Umbilical cord (tissue), 2 donors: ENCODE data around the gene CPO. TPM values are rescaled to one million over a fixed set of nuclear protein-coding genes. Genes with fewer than 3 reads are reported as not detected.
"Not testable (repeated sequence)": the region's sequence is repeated elsewhere in the genome, so short reads cannot be mapped to it uniquely, and the experiment has no call there.

Experiments
- DNase-seq: peaks from one replicate; pipeline ENCODE4 v3.0.0-alpha.2; 2015; ENCODE audit warnings: low spot score
- total RNA-seq: library from RNA; depleted of rRNA; stranded (reverse); fragments of >200 nt; gene quantifications from one replicate; pipeline ENCODE4 v1.2.3, GENCODE V29; 2014; ENCODE audit warnings: low replicate concordance; ENCODE audit not compliant: insufficient read depth

CPO gene, protein sequence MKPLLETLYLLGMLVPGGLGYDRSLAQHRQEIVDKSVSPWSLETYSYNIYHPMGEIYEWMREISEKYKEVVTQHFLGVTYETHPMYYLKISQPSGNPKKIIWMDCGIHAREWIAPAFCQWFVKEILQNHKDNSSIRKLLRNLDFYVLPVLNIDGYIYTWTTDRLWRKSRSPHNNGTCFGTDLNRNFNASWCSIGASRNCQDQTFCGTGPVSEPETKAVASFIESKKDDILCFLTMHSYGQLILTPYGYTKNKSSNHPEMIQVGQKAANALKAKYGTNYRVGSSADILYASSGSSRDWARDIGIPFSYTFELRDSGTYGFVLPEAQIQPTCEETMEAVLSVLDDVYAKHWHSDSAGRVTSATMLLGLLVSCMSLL
- not detected for total RNA-seq

DNA sequence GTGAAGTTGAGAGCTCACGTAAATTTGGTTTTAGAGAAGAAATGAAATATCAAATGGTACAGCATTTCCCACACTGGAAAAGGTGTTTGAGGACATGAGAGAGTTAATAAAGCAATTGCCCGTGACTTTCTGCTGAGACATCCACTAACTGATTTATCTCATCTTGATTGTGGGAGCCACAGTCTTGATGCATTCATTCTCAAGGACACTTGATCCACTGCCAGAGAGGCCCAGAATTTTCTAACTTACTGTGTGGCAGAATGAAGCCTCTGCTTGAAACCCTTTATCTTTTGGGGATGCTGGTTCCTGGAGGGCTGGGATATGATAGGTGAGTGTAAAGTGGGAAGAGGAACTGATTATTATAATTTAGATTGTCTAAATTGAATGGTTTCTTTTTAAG lies at the start of gene CPO:
TSS of gene CPO (plus strand) at position 179 of the 400 bp plus-strand sequence. CDS start at position 261, 82 bp downstream.
- no peak for DNase-seq

- DNase-seq: no peak
Measured at GRCh38 chr2:206890179-206890578, 49.1 kb upstream of the CPO start.

GRCh38 chr2:206890926-206891325 lies 48.4 kb upstream of the CPO start:
- DNase-seq: no peak

DNA sequence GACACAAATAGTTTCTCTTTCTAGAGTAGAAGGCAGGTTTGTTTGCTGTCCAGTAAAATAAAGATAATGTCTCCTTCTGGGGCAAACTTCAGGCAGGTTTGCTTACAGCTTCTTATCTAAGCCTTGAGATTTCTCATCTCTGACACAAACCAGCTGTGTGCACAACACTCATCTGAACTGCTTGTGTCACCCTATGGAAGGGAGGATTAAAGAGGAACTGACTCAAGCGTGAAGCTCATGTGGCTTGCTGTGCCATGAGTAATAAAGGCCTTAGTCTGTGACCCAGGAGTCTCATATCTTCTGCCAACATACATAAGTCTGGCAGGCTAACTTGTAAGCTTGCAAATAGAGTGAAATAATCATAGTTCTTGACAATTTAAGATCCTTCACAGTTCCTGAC lies 24.2 kb upstream of the CPO start:
- peak; percentile 86 for DNase-seq

GRCh38 chr2:206918263-206918662 lies 21.1 kb upstream of the CPO start:
- DNase-seq: no peak

DNA sequence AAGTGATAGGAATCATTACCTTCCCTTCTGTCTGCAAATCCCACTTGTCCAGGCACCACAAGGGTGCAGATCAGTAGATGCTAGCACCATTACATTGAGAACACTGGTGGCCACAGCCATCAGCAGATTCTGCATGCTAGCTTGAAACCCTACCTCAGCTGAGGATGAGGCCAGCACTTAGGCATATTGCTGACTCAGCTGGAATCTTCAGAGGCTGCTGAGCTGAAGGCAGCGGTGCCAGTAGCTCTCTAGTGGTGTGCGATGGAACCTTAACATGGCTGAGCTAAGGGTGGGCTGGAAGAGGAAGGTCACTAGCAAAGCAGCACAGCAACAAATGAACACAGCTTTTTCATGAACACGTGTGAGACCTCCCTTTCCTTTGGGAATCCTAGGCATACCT lies 19.0 kb upstream of the CPO start:
- no peak for DNase-seq

- DNase-seq: no peak
Measured at GRCh38 chr2:206920951-206921350, 18.4 kb upstream of the CPO start.

GRCh38 chr2:206921529-206921928 lies 17.8 kb upstream of the CPO start:
- no peak for DNase-seq

GRCh38 chr2:206935991-206936842 lies 3.1 kb upstream of the CPO start:
- peak; percentile 43 for DNase-seq

DNA sequence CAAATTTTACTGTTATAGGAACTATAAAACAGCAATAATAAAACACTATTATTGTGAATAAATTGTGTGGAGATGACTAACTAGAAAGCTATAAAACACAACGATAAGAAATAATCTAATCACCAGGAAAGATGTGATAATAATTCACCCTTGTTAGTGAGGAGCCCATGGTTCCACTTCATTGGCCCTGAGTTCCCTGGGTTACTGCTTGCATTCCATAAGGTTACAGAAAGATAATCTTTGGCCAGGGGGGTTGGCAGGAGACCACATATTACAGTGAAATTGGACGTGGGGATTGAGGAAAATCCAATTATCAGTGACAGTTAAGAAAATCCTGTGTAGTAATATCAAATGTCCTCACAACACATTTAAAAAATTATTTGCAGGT lies 2.5 kb upstream of the CPO start:
- peak; percentile 9 for DNase-seq

DNA sequence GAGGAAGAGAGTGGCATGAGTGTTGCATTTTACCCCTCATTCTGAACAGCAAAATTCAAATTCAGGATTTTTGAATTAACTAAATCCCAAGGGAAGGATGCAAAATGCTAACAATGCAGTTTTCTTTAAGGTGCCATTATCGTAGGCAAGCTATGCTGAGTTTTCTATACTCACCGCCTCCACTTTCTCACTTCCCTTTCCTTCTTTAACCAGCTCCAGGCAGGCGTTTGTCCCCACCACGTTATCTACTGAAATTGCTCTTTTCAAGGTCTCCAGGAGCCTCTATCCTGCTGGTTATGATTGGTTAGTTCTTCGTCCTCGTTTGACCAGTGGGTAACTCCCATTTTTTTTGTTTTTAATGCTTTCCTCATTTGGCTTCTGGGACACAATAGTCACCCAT lies 1.8 kb upstream of the CPO start:
- no peak for DNase-seq

- no peak for DNase-seq
Measured at GRCh38 chr2:206940546-206940945, 1.2 kb downstream of the CPO start.

GRCh38 chr2:206942592-206943478 lies 3.5 kb downstream of the CPO start:
- DNase-seq: no peak

GRCh38 chr2:206953404-206953803 lies 14.1 kb downstream of the CPO start:
- DNase-seq: not testable (repeated sequence)

GRCh38 chr2:206955253-206955652 lies 15.9 kb downstream of the CPO start:
- DNase-seq: peak; percentile 22

DNA sequence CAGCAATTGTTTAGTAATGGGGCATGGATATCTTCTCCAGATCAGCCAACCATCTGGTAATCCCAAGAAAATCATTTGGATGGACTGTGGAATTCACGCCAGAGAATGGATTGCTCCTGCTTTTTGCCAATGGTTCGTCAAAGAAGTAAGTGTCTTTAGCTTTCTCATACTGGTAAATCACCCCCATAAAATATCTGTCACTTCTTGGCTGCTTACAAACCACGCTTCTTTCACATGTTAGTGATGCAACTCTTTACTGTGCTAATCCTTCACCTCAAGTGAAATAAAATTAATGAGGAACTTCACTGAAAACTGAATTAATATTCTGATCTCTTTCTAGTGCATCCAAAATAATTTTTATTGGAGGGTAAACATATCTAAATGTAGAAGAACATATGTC lies 18.9 kb downstream of the CPO start:
- no peak for DNase-seq

GRCh38 chr2:206962966-206963365 lies 23.6 kb downstream of the CPO start:
- DNase-seq: no peak

DNA sequence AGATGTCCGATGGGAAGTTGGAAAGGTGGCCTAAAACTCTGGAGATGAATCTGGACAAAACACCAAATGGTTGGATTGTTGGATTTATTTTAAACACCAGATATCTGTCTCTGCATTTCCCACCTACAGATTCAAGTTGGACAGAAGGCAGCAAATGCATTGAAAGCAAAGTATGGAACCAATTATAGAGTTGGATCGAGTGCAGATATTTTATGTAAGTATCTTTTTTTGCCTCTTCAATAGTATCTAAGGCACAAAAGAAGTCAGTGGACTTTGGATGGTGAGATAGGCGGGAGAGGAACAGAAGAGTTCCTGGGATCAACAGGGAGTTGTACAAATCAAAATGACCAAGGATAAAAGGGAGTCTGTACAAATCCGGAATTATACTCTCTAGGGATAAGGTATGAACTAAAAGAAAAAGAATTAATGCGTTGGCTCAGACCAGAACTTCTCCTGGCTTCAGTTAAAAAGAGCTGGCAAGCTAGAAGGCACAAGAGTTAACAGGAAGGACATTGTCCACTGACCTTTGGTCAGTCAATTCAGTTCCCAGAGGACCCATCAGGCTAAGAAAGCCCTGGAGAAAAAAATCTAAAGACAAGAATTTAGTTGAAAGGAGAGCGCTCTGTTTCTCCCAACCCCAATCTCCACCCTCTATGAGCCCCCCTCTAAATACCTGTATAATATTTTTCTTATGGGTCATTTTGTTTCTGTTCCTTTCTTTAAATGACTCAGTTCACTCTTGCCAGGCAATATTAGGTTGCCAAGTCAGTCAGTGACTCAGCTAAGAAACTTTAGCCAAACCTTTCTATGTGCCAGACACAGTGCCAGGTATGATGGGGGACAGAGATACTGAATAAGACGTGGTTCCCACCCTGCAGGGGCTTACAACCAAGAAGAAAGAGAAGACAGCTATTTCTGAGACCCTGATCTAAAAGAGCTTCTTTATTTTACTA lies 29.1 kb downstream of the CPO start:
- peak; percentile 18 for DNase-seq

GRCh38 chr2:206969192-206969591 lies 29.9 kb downstream of the CPO start:
- no peak for DNase-seq

GRCh38 chr2:206970589-206971360 lies 31.5 kb downstream of the CPO start:
- DNase-seq: no peak
